Tibial artery (tissue), 4 donors: Measurements from ENCODE around the gene EFEMP2.
A peak's percentile ranks its signal among the peaks of the same experiment; 100 is the strongest.

Source experiments
- DNase-seq, 2 donors: peaks; one replicate each; pipeline ENCODE4 v3.0.0-alpha.2; 2019
- H3K27ac ChIP-seq, 2 donors: fragments of 200-600 bp; sonication (generic) in 1 of 2; 1 replicate in 1 of 2; 2 replicates in 1 of 2; pipeline ENCODE4 v1.5.1; 2018 to 2019; ENCODE audit warnings: mild to moderate bottlenecking in 1 of 2
- H3K27me3 ChIP-seq, 2 donors: fragments of 200-600 bp; sonication (generic) in 1 of 2; one replicate each; pipeline versions ENCODE4 v1.5.1 to v1.6.0; 2016 to 2019
- H3K36me3 ChIP-seq, 3 donors: fragments of 200-600 bp; sonication (generic) in 2 of 3; one replicate each; pipeline ENCODE4 v1.5.1; 2016 to 2019; ENCODE audit warnings: mild to moderate bottlenecking in 2 of 3
- H3K4me1 ChIP-seq, 4 donors: fragments of 200-600 bp; sonication (generic) in 2 of 4; 1 replicate in 3 of 4; 2 replicates in 1 of 4; pipeline ENCODE4 v1.5.1; 2016 to 2019
- H3K4me3 ChIP-seq, 2 donors: fragments of 200-600 bp; sonication (generic) in 1 of 2; 1 replicate in 1 of 2; 2 replicates in 1 of 2; pipeline ENCODE4 v1.5.1; 2018 to 2019; ENCODE audit warnings: mild to moderate bottlenecking in 2 of 2
- H3K9me3 ChIP-seq, 3 donors: fragments of 200-600 bp; sonication (generic) in 1 of 3; one replicate each; pipeline ENCODE4 v1.5.1; 2016 to 2019
- intact Hi-C: fragments of 100-400 bp; cut with DNase I; formaldehyde crosslinking; loops from one replicate; pipeline ENCODE4 v1.15.0; 2023; ENCODE audit warnings: low total_unique reads
- TF ChIP-seq, protein P1 (sequence below), 2 experiments: fragments of 200-600 bp in 1 of 2; fragments of 450-650 bp in 1 of 2; IDR thresholded peaks; one replicate each; pipeline ENCODE4 v1.5.1; 2017 to 2019; ENCODE audit warnings: antibody characterized with exemption in 2 of 2, mild to moderate bottlenecking in 1 of 2, moderate library complexity in 1 of 2

The EFEMP2 gene

DNA sequence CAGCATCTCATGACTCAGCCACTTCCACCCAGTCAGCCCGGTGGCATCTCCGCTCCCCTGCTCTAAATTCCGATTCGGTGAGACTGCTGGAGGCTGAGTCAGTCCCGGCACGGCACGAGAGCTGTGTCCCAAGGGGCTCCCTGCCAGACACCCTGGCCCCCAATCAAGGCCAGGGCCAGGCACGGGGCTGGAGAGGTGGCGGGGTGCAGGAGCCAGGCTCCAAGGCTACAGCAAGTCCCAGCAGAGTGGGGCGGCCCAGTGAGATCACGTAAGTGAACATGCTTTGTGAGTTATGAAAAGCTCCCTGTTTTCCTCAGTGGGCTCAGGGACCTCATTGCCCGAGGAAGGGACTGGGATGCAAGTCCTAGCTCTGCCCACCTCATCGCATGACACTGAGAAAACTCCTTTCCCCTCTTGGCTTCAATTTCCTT, 43.2 kb upstream of the EFEMP2 start:
- H3K4me3 ChIP-seq: peak overlapping the region in 1 of 2 donors; percentile 25
- H3K27ac ChIP-seq: peak overlapping the region; percentile 94 to 96
- H3K4me1 ChIP-seq: peaks cover 14 to 73% (median 59%) of the 10 kb centered on the region in 4 donors
- TF ChIP-seq, protein P1, sequence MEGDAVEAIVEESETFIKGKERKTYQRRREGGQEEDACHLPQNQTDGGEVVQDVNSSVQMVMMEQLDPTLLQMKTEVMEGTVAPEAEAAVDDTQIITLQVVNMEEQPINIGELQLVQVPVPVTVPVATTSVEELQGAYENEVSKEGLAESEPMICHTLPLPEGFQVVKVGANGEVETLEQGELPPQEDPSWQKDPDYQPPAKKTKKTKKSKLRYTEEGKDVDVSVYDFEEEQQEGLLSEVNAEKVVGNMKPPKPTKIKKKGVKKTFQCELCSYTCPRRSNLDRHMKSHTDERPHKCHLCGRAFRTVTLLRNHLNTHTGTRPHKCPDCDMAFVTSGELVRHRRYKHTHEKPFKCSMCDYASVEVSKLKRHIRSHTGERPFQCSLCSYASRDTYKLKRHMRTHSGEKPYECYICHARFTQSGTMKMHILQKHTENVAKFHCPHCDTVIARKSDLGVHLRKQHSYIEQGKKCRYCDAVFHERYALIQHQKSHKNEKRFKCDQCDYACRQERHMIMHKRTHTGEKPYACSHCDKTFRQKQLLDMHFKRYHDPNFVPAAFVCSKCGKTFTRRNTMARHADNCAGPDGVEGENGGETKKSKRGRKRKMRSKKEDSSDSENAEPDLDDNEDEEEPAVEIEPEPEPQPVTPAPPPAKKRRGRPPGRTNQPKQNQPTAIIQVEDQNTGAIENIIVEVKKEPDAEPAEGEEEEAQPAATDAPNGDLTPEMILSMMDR (IDR thresholded peaks at IDR 0.05): no peak
- H3K9me3 ChIP-seq: no peaks in the 10 kb centered on the region
- H3K27me3 ChIP-seq: no peaks in the 10 kb centered on the region
- peak; percentile 93 to 98 for DNase-seq
- intact Hi-C loops: loop anchor here (2.0 kb wide), 1 partner anchor 27 kb away; the partner anchor contains the start of gene FIBP
- H3K36me3 ChIP-seq: no peaks in the 10 kb centered on the region

DNA sequence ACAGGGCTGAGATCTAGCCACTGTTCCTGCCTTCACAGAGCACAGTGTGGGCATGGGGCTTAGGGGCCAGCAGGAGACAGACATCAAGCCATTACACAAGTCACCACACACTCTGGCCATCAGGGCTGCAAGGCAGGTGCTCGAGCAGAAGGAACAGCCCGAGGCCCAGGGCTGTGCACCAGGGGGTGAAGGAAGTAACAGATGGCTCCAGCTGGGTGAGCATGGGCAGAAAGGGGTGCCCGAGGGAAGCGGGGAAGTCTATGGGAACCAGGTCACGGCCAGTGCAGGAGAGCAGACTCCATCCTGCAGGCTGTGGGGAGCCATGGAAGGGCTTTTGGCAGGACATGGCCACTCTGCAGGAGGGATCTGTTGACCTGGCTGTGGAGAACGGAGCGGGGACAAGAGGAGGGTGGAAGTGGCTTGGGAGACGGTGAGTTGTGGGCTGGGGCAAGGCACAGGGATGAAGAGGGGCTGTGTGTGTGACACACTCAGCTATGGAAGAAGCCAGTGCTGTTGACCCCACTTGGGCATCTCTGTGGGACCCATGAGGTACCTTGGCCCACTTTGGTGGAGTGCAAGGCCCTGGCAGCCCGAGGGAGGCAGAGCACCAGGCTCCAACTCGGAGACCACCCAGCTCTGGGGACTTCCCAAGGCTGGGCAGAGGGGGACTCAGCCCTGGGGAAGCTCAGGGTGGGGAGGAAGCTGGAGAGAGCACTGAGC, 42.7 kb upstream of the EFEMP2 start:
- DNase-seq: peak in 1 of 2 donors; percentile 70
- H3K4me1 ChIP-seq: peaks cover 14 to 67% (median 53%) of the 10 kb centered on the region in 4 donors
- peak overlapping the region in 1 of 2 donors; percentile 25 for H3K4me3 ChIP-seq
- intact Hi-C loops: no loop called here
- H3K27me3 ChIP-seq: no peaks in the 10 kb centered on the region
- TF ChIP-seq, protein P1 (IDR thresholded peaks at IDR 0.05): no peak
- H3K27ac ChIP-seq: peak overlapping the region; percentile 94 to 96
- no peaks in the 10 kb centered on the region for H3K9me3 ChIP-seq
- H3K36me3 ChIP-seq: no peaks in the 10 kb centered on the region

DNA sequence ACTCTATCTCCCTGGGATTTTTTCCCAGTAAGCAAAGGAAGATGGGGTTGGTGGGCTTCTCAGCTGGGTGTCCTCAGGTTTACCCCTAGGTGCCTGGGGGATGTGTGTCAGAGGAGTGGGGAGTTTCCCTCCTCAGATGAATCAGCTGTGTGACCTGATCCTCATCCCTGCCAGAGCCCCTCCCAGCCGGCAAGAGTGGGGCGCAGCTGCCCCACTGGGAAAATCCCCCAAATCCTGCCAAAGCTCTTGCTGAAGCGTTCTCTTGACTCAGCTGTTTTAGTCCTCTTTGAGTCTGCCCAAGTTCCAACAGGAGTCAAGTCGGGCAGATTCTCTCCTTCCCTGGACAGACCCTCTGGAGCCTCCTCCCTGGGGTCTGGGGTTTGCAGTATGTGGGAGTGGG, 40.2 kb upstream of the EFEMP2 start:
- DNase-seq: no peak
- TF ChIP-seq, protein P1 (IDR thresholded peaks at IDR 0.05): no peak
- H3K27me3 ChIP-seq: no peaks in the 10 kb centered on the region
- peak overlapping the region; percentile 10 to 72 for H3K27ac ChIP-seq
- H3K4me3 ChIP-seq: no peak overlapping the region
- H3K4me1 ChIP-seq: peaks cover 13 to 59% (median 44%) of the 10 kb centered on the region in 4 donors
- H3K36me3 ChIP-seq: no peaks in the 10 kb centered on the region
- no peaks in the 10 kb centered on the region for H3K9me3 ChIP-seq
- intact Hi-C loops: no loop called here

DNA sequence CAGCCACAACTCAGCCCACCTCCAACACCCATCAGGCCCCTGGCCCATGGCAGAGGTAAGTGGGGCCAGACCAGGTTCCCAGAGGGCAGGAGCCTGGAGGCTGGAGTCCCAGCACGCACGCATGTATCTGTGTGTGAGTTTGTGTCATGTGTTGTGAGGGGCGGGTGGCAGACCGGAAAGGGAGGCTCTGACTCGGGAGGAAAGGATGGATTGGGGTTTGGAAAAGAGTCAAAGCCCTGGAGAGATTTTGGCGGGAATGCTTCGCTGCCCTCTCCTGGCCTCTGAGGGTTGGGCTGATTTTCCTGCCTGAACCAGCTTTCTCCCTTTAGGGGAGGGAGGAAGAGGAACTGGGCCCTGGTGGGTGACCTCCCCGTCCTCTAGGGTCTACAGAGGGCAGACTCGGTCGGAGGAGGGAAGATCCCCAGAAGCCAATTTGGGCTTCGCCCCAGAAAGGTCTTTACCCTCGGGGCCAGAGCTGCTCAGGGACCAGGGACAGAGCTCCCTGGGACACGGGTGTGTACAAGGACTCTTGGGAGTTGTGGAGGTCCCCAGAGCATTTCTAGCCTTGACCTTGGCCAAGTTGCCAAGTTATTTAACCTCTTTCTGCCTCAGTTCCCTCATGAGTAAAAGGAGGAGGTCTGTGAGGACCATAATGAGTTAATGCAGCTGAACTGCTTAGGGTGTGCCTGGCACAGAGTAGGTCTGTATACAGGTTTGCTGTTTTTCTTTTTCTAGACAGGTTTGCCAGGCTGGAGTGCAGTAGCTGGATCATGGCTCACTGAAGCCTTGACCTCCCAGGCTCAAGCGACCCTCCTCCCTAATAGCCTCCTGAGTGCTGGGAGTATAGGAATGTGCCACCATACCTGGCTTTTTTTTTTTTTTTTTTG, 39.3 kb upstream of the EFEMP2 start:
- TF ChIP-seq, protein P1 (IDR thresholded peaks at IDR 0.05): peak; percentile 38 to 40
- H3K9me3 ChIP-seq: no peaks in the 10 kb centered on the region
- DNase-seq: peak; percentile 80 to 91
- no peaks in the 10 kb centered on the region for H3K36me3 ChIP-seq
- no peak overlapping the region for H3K4me3 ChIP-seq
- intact Hi-C loops: no loop called here
- peak overlapping the region; percentile 53 to 72 for H3K27ac ChIP-seq
- peaks cover 8 to 50% (median 35%) of the 10 kb centered on the region in 4 donors for H3K4me1 ChIP-seq
- no peaks in the 10 kb centered on the region for H3K27me3 ChIP-seq

GRCh38 chr11:65907878-65908277, 35.3 kb upstream of the EFEMP2 start:
- H3K4me1 ChIP-seq: peaks cover 0 to 20% (median 11%) of the 10 kb centered on the region in 4 donors
- TF ChIP-seq, protein P1 (IDR thresholded peaks at IDR 0.05): no peak
- H3K27ac ChIP-seq: no peak overlapping the region
- intact Hi-C loops: no loop called here
- no peaks in the 10 kb centered on the region for H3K27me3 ChIP-seq
- no peak overlapping the region for H3K4me3 ChIP-seq
- H3K36me3 ChIP-seq: no peaks in the 10 kb centered on the region
- no peak for DNase-seq
- no peaks in the 10 kb centered on the region for H3K9me3 ChIP-seq
